Progenitor cell of endocrine pancreas (in vitro differentiated cells): Measurements from ENCODE around the gene OBSCN. TPM values are rescaled to one million over a fixed set of nuclear protein-coding genes. Genes with fewer than 3 reads are reported as not detected.
A peak's percentile ranks its signal among the peaks of the same experiment; 100 is the strongest.

Experiments
- DNase-seq: peaks from one replicate; pipeline ENCODE4 v3.0.0; 2021; ENCODE audit warnings: low spot score; ENCODE audit not compliant: unreplicated experiment
- H3K27ac Mint-ChIP-seq: 2 replicates; pipeline ENCODE4 v1.8.0; 2021; ENCODE audit warnings: mild to moderate bottlenecking, moderate library complexity, mixed read lengths
- H3K27me3 Mint-ChIP-seq: 2 replicates; pipeline ENCODE4 v1.8.0; 2021; ENCODE audit warnings: mixed read lengths
- H3K36me3 Mint-ChIP-seq: 2 replicates; pipeline ENCODE4 v1.8.0; 2022; ENCODE audit warnings: mixed read lengths; ENCODE audit not compliant: insufficient read depth
- H3K4me1 Mint-ChIP-seq: 2 replicates; pipeline ENCODE4 v1.8.0; 2021; ENCODE audit warnings: low read depth, mixed read lengths
- H3K4me3 Mint-ChIP-seq: 2 replicates; pipeline ENCODE4 v1.8.0; 2021; ENCODE audit warnings: low read depth, mild to moderate bottlenecking, moderate library complexity, mixed read lengths
- H3K9me3 Mint-ChIP-seq: 2 replicates; pipeline ENCODE4 v1.8.0; 2021; ENCODE audit warnings: low read depth, mixed read lengths
- CTCF ChIP-seq: fragments of 200-600 bp; sonication (generic); IDR thresholded peaks from one replicate; pipeline ENCODE4 v1.5.0; 2021; ENCODE audit warnings: antibody characterized with exemption, mild to moderate bottlenecking; ENCODE audit not compliant: unreplicated experiment
- total RNA-seq: library from RNA; stranded (reverse); gene quantifications from 2 replicates; pipeline ENCODE4 v1.2.1, GENCODE V29; 2021

OBSCN gene
- total RNA-seq, 1 donor from 2014 or later: 57.5 TPM

DNA sequence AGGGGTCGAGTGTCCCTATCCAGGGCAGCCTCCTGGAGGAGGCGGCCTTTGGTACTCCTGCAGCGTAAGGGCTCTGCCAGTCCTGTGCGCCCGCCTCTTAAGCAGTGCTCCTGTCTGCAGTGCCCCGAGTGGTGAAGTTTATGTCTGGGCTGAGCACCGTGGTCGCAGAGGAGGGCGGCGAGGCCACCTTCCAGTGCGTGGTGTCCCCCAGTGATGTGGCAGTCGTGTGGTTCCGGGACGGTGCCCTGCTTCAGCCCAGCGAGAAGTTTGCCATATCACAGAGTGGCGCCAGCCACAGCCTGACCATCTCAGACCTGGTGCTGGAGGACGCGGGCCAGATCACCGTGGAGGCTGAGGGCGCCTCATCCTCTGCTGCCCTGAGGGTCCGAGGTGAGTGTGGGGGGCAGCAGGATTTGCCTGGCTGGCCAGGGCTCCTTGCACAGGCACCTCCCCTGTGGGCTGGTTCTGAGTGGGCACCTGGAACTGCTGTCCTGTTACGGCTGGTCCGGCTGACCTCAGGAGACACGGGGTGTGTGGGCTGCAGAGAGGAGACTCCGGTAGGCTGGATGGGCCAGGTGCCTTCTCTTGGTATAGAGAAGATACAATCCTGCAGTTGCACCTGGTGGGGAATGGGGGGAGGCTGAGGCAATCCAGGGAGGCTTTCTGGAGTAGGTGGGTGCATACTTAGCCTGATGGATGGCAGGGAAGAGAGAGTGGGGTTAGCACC is 66.8 kb downstream of the OBSCN start:
- TF ChIP-seq CTCF: no peak
- Mint-ChIP-seq H3K9me3 (no peaks in the 10 kb centered on the region), H3K4me3 (peak overlapping the region; percentile 61), H3K36me3 (peaks cover 6% of the 10 kb centered on the region), H3K27ac (peak overlapping the region; percentile 69), H3K27me3 (no peaks in the 10 kb centered on the region), H3K4me1 (no peaks in the 10 kb centered on the region)
- peak; percentile 8 for DNase-seq

GRCh38 chr1:228275179-228275429 is 67.3 kb downstream of the OBSCN start:
- peak overlapping the region; percentile 69 for H3K27ac Mint-ChIP-seq

DNA sequence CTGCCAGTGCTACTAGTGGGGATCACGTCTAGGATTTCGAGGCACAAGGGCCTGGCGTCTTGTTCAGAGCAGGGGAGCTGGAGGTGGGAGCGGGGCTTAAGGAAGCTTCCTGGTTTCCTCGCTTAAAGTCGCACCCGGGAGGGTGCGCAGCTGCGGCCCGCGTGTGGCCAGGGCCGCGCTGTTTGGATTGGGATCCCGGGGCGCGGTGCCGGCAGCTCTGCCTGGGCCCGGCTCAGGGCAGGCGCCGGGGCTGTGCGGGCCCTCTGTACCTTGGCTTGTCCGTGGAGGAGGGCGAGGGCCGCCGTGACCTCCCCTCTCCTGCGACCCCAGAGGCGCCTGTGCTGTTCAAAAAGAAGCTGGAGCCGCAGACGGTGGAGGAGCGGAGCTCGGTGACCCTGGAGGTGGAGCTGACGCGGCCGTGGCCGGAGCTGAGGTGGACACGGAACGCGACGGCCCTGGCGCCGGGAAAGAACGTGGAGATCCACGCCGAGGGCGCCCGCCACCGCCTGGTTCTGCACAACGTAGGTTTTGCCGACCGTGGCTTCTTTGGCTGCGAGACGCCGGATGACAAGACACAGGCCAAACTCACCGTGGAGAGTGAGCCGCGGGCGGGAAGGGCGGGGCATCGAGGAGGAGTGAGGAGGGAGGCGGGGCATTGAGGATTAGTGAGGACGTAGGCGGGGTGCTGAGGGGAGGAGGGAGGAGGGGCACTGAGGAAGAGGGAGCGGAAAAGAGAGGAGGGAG is 67.8 kb downstream of the OBSCN start:
- no peak overlapping the region for H3K27ac Mint-ChIP-seq
- DNase-seq: peak; percentile 55
- TF ChIP-seq CTCF: no peak
- no peaks in the 10 kb centered on the region for H3K4me1 Mint-ChIP-seq
- peaks cover 9% of the 10 kb centered on the region for H3K36me3 Mint-ChIP-seq
- H3K9me3 Mint-ChIP-seq: no peaks in the 10 kb centered on the region
- no peaks in the 10 kb centered on the region for H3K27me3 Mint-ChIP-seq
- peak overlapping the region; percentile 71 for H3K4me3 Mint-ChIP-seq

More at GRCh38 chr1:228275179-228275429, 67.3 kb downstream of the OBSCN start:
- Mint-ChIP-seq H3K36me3 (peaks cover 9% of the 10 kb centered on the region), H3K4me3 (peak overlapping the region; percentile 61), H3K27me3 (no peaks in the 10 kb centered on the region), H3K4me1 (no peaks in the 10 kb centered on the region), H3K9me3 (no peaks in the 10 kb centered on the region)
- TF ChIP-seq CTCF: no peak
- DNase-seq: no peak

GRCh38 chr1:228276174-228276831 is 68.5 kb downstream of the OBSCN start:
- DNase-seq: no peak
- TF ChIP-seq CTCF: no peak
- no peaks in the 10 kb centered on the region for H3K9me3 Mint-ChIP-seq

GRCh38 chr1:228276901-228277490 is 69.2 kb downstream of the OBSCN start:
- no peak overlapping the region for H3K4me3 Mint-ChIP-seq
- no peak overlapping the region for H3K27ac Mint-ChIP-seq
- H3K36me3 Mint-ChIP-seq: peaks cover 5% of the 10 kb centered on the region
- no peak for DNase-seq
- H3K27me3 Mint-ChIP-seq: no peaks in the 10 kb centered on the region
- H3K9me3 Mint-ChIP-seq: no peaks in the 10 kb centered on the region
- H3K4me1 Mint-ChIP-seq: no peaks in the 10 kb centered on the region
- no peak for TF ChIP-seq CTCF

More at GRCh38 chr1:228276174-228276831, 68.5 kb downstream of the OBSCN start:
- no peaks in the 10 kb centered on the region for H3K27me3 Mint-ChIP-seq
- no peak overlapping the region for H3K27ac Mint-ChIP-seq
- peaks cover 5% of the 10 kb centered on the region for H3K36me3 Mint-ChIP-seq
- H3K4me3 Mint-ChIP-seq: peak overlapping the region; percentile 71
- no peaks in the 10 kb centered on the region for H3K4me1 Mint-ChIP-seq
